Measurements from ENCODE around the gene PKHD1. TPM values are rescaled to one million over a fixed set of nuclear protein-coding genes. Genes with fewer than 3 reads are reported as not detected.

Gene PKHD1
- total and polyA plus RNA-seq, 2 of the 13 experiments (the other 11 are each of a cell fraction or from before 2014, with no cell fraction given), result 0.01 to 0.13 TPM

- ATAC-seq (no peak), DNase-seq (ENCODE audit: low spot score) (no peak), FAIRE-seq (no peak)
- no peaks in the 10 kb centered on the region for H4K20me1 ChIP-seq (ENCODE audit: insufficient read depth, low read length)
- no peaks in the 10 kb centered on the region for H3K4me1 ChIP-seq (ENCODE audit: insufficient read depth, low read length)
- H3K79me2 ChIP-seq (ENCODE audit: insufficient read depth, low read length), result no peaks in the 10 kb centered on the region
- H3K27me3 ChIP-seq (ENCODE audit: control insufficient read depth in 1 of 2, insufficient read depth in 2 of 2, low read length in 2 of 2), result no peaks in the 10 kb centered on the region
- intact Hi-C loops (cut with micrococcal nuclease; ENCODE audit: unreplicated experiment) (no loop called here), in situ Hi-C loops (cut with HindIII; ENCODE audit: extremely low pct_ligation_motif_present, low pct_unique_long_range_greater_than_20kb) (no loop called here)
- H3K9ac ChIP-seq (ENCODE audit: insufficient read depth, low read depth, low read length), result no peak overlapping the region
- no peak overlapping the region for H3K4me2 ChIP-seq (ENCODE audit: low read depth, low read length)
- ChIA-PET POLR2A (no interaction called here), CTCF (ENCODE audit: low intra/inter-chr PET ratio, low total read pairs) (no interaction called here)
- BruUV-seq (replicated peaks), result no TSS peak
- no peaks in the 10 kb centered on the region for H3K36me3 ChIP-seq (replicated peaks in 1 of 2; ENCODE audit: control insufficient read depth in 1 of 2, insufficient read depth in 2 of 2, low read length in 2 of 2)
- no peak overlapping the region for H2AFZ ChIP-seq (ENCODE audit: low read length)
- TF ChIP-seq, protein P1, sequence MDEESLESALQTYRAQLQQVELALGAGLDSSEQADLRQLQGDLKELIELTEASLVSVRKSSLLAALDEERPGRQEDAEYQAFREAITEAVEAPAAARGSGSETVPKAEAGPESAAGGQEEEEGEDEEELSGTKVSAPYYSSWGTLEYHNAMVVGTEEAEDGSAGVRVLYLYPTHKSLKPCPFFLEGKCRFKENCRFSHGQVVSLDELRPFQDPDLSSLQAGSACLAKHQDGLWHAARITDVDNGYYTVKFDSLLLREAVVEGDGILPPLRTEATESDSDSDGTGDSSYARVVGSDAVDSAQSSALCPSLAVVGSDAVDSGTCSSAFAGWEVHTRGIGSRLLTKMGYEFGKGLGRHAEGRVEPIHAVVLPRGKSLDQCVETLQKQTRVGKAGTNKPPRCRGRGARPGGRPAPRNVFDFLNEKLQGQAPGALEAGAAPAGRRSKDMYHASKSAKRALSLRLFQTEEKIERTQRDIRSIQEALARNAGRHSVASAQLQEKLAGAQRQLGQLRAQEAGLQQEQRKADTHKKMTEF (CRISPR knock-in tag; IDR thresholded peaks at IDR 0.05), result no peak
- TF ChIP-seq CC2D1A (CRISPR knock-in tag; IDR thresholded peaks at IDR 0.05) (no peak), ZNF589 (CRISPR knock-in tag; conservative IDR thresholded peaks at IDR 0.05) (no peak), ZNF652 (CRISPR knock-in tag; IDR thresholded peaks at IDR 0.05; ENCODE audit: borderline replicate concordance, low read depth) (no peak), ZNF160 (CRISPR knock-in tag; IDR thresholded peaks at IDR 0.05) (no peak), HNF4G (IDR thresholded peaks at IDR 0.05; ENCODE audit: borderline replicate concordance, low read depth, low read length) (no peak), HNF4G (CRISPR knock-in tag; IDR thresholded peaks at IDR 0.05; ENCODE audit: borderline replicate concordance, low read depth) (no peak)
- TF ChIP-seq, protein P2, sequence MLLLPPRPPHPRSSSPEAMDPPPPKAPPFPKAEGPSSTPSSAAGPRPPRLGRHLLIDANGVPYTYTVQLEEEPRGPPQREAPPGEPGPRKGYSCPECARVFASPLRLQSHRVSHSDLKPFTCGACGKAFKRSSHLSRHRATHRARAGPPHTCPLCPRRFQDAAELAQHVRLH (CRISPR knock-in tag; IDR thresholded peaks at IDR 0.05; ENCODE audit: borderline replicate concordance, low read depth), result no peak
- H3K9me3 ChIP-seq (ENCODE audit: low read length), result 0 out of 2 replicates have a peak, but pooled peaks cover 4% of the 10 kb centered on the region
- no peak overlapping the region for H3K4me3 ChIP-seq (replicated peaks in 1 of 3; ENCODE audit: insufficient read depth in 1 of 3, low read depth in 2 of 3, low read length in 3 of 3)
- WGBS (ENCODE audit: low lambda C conversion rate), result 18% methylated on average over 5 of the region's 5 CpGs
- no peak overlapping the region for H3K27ac ChIP-seq (ENCODE audit: extremely low read length, insufficient read depth, low read length)
Measured at GRCh38 chr6:51790946-51791345, 296.5 kb downstream of the PKHD1 start.

DNA sequence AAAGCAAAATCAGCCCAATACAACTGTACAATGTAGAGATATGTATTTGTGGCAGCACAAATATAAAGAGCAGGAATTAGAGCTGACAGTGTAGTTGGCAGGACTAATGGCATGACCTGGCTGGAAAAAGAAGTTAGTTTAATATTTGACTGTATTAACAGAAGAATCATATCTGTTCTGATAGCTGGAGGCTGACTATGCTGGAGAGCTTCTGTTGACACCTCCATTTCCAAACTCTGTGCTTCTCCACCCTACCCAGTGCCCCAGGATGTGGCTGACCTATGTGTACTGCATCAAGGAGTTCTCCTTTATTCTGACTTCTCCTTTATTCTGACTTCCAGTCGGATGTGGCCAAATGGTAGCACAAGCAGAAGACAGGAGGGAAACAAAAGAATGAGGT lies 299.3 kb downstream of the PKHD1 start:
- ATAC-seq (no peak), DNase-seq (ENCODE audit: low spot score) (no peak), FAIRE-seq (no peak)
- Histone ChIP-seq H3K36me3 (replicated peaks in 1 of 2; ENCODE audit: control insufficient read depth in 1 of 2, insufficient read depth in 2 of 2, low read length in 2 of 2) (no peaks in the 10 kb centered on the region), H3K4me1 (ENCODE audit: insufficient read depth, low read length) (no peaks in the 10 kb centered on the region), H3K9me3 (ENCODE audit: low read length) (no peaks in the 10 kb centered on the region), H3K27me3 (ENCODE audit: control insufficient read depth in 1 of 2, insufficient read depth in 2 of 2, low read length in 2 of 2) (no peaks in the 10 kb centered on the region), H4K20me1 (ENCODE audit: insufficient read depth, low read length) (no peaks in the 10 kb centered on the region), H3K79me2 (ENCODE audit: insufficient read depth, low read length) (no peaks in the 10 kb centered on the region), H3K27ac (ENCODE audit: extremely low read length, insufficient read depth, low read length) (no peak overlapping the region), H2AFZ (ENCODE audit: low read length) (no peak overlapping the region), H3K4me3 (replicated peaks in 1 of 3; ENCODE audit: insufficient read depth in 1 of 3, low read depth in 2 of 3, low read length in 3 of 3) (no peak overlapping the region), H3K4me2 (ENCODE audit: low read depth, low read length) (no peak overlapping the region), H3K9ac (ENCODE audit: insufficient read depth, low read depth, low read length) (no peak overlapping the region)
- intact Hi-C loops (cut with micrococcal nuclease; ENCODE audit: unreplicated experiment) (no loop called here), in situ Hi-C loops (cut with HindIII; ENCODE audit: extremely low pct_ligation_motif_present, low pct_unique_long_range_greater_than_20kb) (no loop called here)
- TF ChIP-seq IKZF4 (CRISPR knock-in tag; IDR thresholded peaks at IDR 0.05; ENCODE audit: borderline replicate concordance, low read depth, not compliant biosample characterization), result no peak
- TF ChIP-seq RAD21 (CRISPR knock-in tag; IDR thresholded peaks at IDR 0.05), result no peak
- no peak for TF ChIP-seq ZFY (CRISPR knock-in tag; IDR thresholded peaks at IDR 0.05)
- CTCF ChIA-PET (ENCODE audit: low intra/inter-chr PET ratio, low total read pairs), result no interaction called here
- no TSS peak for BruUV-seq (replicated peaks)
- 0% methylated on average over 1 of the region's 1 CpG for WGBS (ENCODE audit: low lambda C conversion rate)
- POLR2A ChIA-PET, result no interaction called here

All from HepG2 (cell line).